ENCODE results near the gene EBF4. TPM values are rescaled to one million over a fixed set of nuclear protein-coding genes. Genes with fewer than 3 reads are reported as not detected.

The EBF4 gene
- total RNA-seq, 2 donors from 2014 or later, result 6.4 to 12.1 TPM

DNA sequence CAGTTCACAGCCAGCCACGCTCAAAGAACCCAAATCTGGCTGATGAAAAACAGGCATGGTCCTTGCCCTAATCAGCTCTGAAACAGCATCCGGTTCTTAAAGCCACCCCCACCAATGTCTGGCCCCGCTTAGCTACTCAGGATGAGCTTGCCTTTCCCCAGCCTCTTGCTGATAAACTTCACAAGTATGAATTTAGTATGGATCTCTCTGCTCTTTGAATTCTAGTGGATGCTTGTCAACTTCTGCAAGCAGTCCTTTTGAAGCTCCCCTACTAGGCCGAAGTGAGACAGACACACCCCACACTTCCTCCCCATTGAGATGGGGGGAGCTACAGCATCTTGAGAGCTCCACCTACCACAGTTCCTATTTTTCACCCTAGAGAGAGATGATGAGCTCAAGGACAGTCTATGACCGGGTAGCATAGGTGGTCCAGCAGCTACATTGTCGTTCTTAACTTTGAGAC is 36.7 kb downstream of the EBF4 start:
- no peaks in the 10 kb centered on the region for H3K36me3 ChIP-seq (ENCODE audit: control insufficient read depth, insufficient read depth, low read length)
- Mint-ChIP-seq H3K4me1 (no peaks in the 10 kb centered on the region), H3K9me3 (peaks cover 7% of the 10 kb centered on the region), H3K27me3 (ENCODE audit: insufficient read depth) (peaks cover 55% of the 10 kb centered on the region), H3K27ac (no peak overlapping the region), H3K36me3 (ENCODE audit: low read depth) (no peaks in the 10 kb centered on the region), H3K4me3 (no peak overlapping the region)
- DNase-seq, result no peak
- H3K27ac ChIP-seq (ENCODE audit: low read depth, low read length), result no peak overlapping the region
- H3K27me3 ChIP-seq (ENCODE audit: control insufficient read depth, insufficient read depth, low read length, poor library complexity, severe bottlenecking), result peaks cover 36% of the 10 kb centered on the region
- WGBS, 2 experiments (ENCODE audit: insufficient coverage in 1 of 2, insufficient read length in 1 of 2), result 81 to 82% methylated on average over 2 to 6 of the region's 6 CpGs
- no peaks in the 10 kb centered on the region for H3K4me1 ChIP-seq (ENCODE audit: control insufficient read depth, insufficient read depth, low read length)
- H3K9me3 ChIP-seq (ENCODE audit: control insufficient read depth, low read length), result peaks cover 6% of the 10 kb centered on the region
- no peak overlapping the region for H3K4me3 ChIP-seq (ENCODE audit: low read length)
- TF ChIP-seq, protein P1, sequence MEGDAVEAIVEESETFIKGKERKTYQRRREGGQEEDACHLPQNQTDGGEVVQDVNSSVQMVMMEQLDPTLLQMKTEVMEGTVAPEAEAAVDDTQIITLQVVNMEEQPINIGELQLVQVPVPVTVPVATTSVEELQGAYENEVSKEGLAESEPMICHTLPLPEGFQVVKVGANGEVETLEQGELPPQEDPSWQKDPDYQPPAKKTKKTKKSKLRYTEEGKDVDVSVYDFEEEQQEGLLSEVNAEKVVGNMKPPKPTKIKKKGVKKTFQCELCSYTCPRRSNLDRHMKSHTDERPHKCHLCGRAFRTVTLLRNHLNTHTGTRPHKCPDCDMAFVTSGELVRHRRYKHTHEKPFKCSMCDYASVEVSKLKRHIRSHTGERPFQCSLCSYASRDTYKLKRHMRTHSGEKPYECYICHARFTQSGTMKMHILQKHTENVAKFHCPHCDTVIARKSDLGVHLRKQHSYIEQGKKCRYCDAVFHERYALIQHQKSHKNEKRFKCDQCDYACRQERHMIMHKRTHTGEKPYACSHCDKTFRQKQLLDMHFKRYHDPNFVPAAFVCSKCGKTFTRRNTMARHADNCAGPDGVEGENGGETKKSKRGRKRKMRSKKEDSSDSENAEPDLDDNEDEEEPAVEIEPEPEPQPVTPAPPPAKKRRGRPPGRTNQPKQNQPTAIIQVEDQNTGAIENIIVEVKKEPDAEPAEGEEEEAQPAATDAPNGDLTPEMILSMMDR (conservative IDR thresholded peaks at IDR 0.05), result no peak
- H3K9ac ChIP-seq (ENCODE audit: extremely low read depth, low read length, poor library complexity, severe bottlenecking), result no peak overlapping the region

DNA sequence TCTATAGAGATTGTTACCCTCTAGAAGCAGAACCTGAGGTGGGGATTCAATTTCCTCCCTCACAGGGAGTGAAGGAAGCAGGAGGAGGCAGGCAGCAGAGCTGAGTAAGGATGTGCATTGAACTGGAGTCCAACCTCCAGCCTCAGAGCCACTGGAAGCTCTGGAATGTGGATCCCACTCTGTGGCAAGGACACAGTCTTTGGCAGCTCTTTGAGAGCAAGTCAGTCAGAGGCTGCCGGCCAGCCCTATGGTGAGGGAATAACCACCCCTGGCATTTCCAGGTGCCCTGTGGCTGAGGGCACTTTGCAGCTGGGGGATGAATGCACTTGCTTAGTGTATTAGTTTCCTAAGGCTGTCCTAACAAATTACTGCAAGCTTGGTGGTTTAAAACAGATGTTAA is 37.2 kb downstream of the EBF4 start:
- no peak for DNase-seq
- H3K4me1 ChIP-seq (ENCODE audit: control insufficient read depth, insufficient read depth, low read length), result no peaks in the 10 kb centered on the region
- H3K27me3 Mint-ChIP-seq (ENCODE audit: insufficient read depth), result peaks cover 52% of the 10 kb centered on the region
- peaks cover 36% of the 10 kb centered on the region for H3K27me3 ChIP-seq (ENCODE audit: control insufficient read depth, insufficient read depth, low read length, poor library complexity, severe bottlenecking)
- H3K27ac Mint-ChIP-seq, result no peak overlapping the region
- WGBS, 2 experiments (ENCODE audit: insufficient coverage in 1 of 2, insufficient read length in 1 of 2), result 91% methylated on average over 1 of the region's 1 CpG; no CpG with 5 or more reads in 1 of the 2 experiments
- TF ChIP-seq, protein P1 (conservative IDR thresholded peaks at IDR 0.05), result no peak
- no peak overlapping the region for H3K27ac ChIP-seq (ENCODE audit: low read depth, low read length)
- no peak overlapping the region for H3K4me3 Mint-ChIP-seq
- H3K9me3 ChIP-seq (ENCODE audit: control insufficient read depth, low read length), result peaks cover 6% of the 10 kb centered on the region
- no peak overlapping the region for H3K4me3 ChIP-seq (ENCODE audit: low read length)
- peaks cover 11% of the 10 kb centered on the region for H3K9me3 Mint-ChIP-seq
- H3K36me3 ChIP-seq (ENCODE audit: control insufficient read depth, insufficient read depth, low read length), result no peaks in the 10 kb centered on the region
- no peaks in the 10 kb centered on the region for H3K36me3 Mint-ChIP-seq (ENCODE audit: low read depth)
- H3K9ac ChIP-seq (ENCODE audit: extremely low read depth, low read length, poor library complexity, severe bottlenecking), result no peak overlapping the region
- no peaks in the 10 kb centered on the region for H3K4me1 Mint-ChIP-seq

DNA sequence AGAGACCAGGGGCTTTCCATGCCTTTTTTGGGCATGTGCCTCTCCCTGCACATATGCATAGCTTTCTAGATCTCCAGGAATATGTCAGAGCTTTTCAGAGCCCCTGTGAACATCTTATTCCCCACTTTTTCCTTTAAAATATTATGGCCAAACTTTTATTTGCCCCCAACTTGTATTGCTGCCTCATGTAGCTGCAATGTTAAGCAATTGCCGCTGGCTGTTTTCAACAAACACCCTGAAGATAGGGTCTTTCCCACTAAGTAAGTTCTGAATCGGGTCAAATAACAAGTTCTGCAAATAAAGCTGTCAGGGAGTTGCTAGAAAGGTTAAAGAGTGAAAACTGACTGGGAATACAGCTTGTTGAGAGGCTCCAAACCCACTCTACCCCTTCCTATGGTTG is 42.3 kb downstream of the EBF4 start:
- Histone ChIP-seq H3K4me3 (ENCODE audit: low read length) (no peak overlapping the region), H3K27ac (ENCODE audit: low read depth, low read length) (no peak overlapping the region), H3K36me3 (ENCODE audit: control insufficient read depth, insufficient read depth, low read length) (no peaks in the 10 kb centered on the region), H3K9ac (ENCODE audit: extremely low read depth, low read length, poor library complexity, severe bottlenecking) (no peak overlapping the region), H3K9me3 (ENCODE audit: control insufficient read depth, low read length) (peaks cover 6% of the 10 kb centered on the region), H3K4me1 (ENCODE audit: control insufficient read depth, insufficient read depth, low read length) (no peaks in the 10 kb centered on the region), H3K27me3 (ENCODE audit: control insufficient read depth, insufficient read depth, low read length, poor library complexity, severe bottlenecking) (peaks cover 8% of the 10 kb centered on the region)
- Mint-ChIP-seq H3K9me3 (peaks cover 17% of the 10 kb centered on the region), H3K4me1 (no peaks in the 10 kb centered on the region), H3K27me3 (ENCODE audit: insufficient read depth) (peaks cover 28% of the 10 kb centered on the region), H3K4me3 (no peak overlapping the region), H3K27ac (no peak overlapping the region), H3K36me3 (ENCODE audit: low read depth) (no peaks in the 10 kb centered on the region)
- no peak for DNase-seq
- 67 to 95% methylated on average over 1 to 2 of the region's 2 CpGs for WGBS, 2 experiments (ENCODE audit: insufficient coverage in 1 of 2, insufficient read length in 1 of 2)
- TF ChIP-seq, protein P1 (conservative IDR thresholded peaks at IDR 0.05), result no peak
